ENCODE results near the gene PARD6G. TPM values are rescaled to one million over a fixed set of nuclear protein-coding genes. Genes with fewer than 3 reads are reported as not detected.

PARD6G gene
- total and polyA plus RNA-seq, 2 donors (not counting 1 experiment from before 2014, with no cell fraction given), result 1.0 to 2.1 TPM

- Histone ChIP-seq H3K9ac (ENCODE audit: insufficient read depth, low read length) (no peak overlapping the region), H3K27me3 (ENCODE audit: control insufficient read depth, insufficient read depth, low read length) (peaks cover 3% of the 10 kb centered on the region)
Observed at GRCh38 chr18:80179857-80180558, 67.3 kb downstream of the PARD6G start.

GRCh38 chr18:80178935-80179818 lies 68.1 kb downstream of the PARD6G start:
- TF ChIP-seq CTCF (conservative IDR thresholded peaks at IDR 0.05 in 1 of 2, IDR thresholded peaks at IDR 0.05 in 1 of 2; ENCODE audit: low read depth in 1 of 2, low read length in 2 of 2) (no peak), EZH2 (IDR thresholded peaks at IDR 0.05; ENCODE audit: low read length, missing control alignments) (no peak)
- DNase-seq (ENCODE audit: low read depth in 2 of 2), result no peak
- no peaks in the 10 kb centered on the region for H4K20me1 ChIP-seq (ENCODE audit: control insufficient read depth, extremely low read depth, insufficient read depth, low read length)
- H3K4me1 ChIP-seq (ENCODE audit: control insufficient read depth, extremely low read depth, insufficient read depth, low read length), result no peaks in the 10 kb centered on the region
- no peaks in the 10 kb centered on the region for H3K36me3 ChIP-seq (ENCODE audit: control insufficient read depth, insufficient read depth, low read length)
- H3K9ac ChIP-seq (ENCODE audit: insufficient read depth, low read length), result no peak overlapping the region
- no peaks in the 10 kb centered on the region for H3K79me2 ChIP-seq (ENCODE audit: control insufficient read depth, insufficient read depth, low read length)
- no peak overlapping the region for H3K27ac ChIP-seq (ENCODE audit: insufficient read depth, low read length)
- no peak overlapping the region for H3K4me2 ChIP-seq (ENCODE audit: extremely low read depth, insufficient read depth, low read length)
- H3K27me3 ChIP-seq (ENCODE audit: control insufficient read depth, insufficient read depth, low read length), result peaks cover 3% of the 10 kb centered on the region
- no peak overlapping the region for H2AFZ ChIP-seq (ENCODE audit: low read length)
- no peaks in the 10 kb centered on the region for H3K9me3 ChIP-seq (ENCODE audit: control insufficient read depth, insufficient read depth, low read depth, low read length)
- H3K4me3 ChIP-seq (replicated peaks in 1 of 4; ENCODE audit: control extremely low read depth in 1 of 4, insufficient read depth in 1 of 4, low read depth in 3 of 4, low read length in 4 of 4), result no peak overlapping the region

More at GRCh38 chr18:80179857-80180558, 67.3 kb downstream of the PARD6G start:
- H3K9me3 ChIP-seq (ENCODE audit: control insufficient read depth, insufficient read depth, low read depth, low read length), result no peaks in the 10 kb centered on the region
- no peak overlapping the region for H3K4me3 ChIP-seq (replicated peaks in 1 of 4; ENCODE audit: control extremely low read depth in 1 of 4, insufficient read depth in 1 of 4, low read depth in 3 of 4, low read length in 4 of 4)
- H3K36me3 ChIP-seq (ENCODE audit: control insufficient read depth, insufficient read depth, low read length), result no peaks in the 10 kb centered on the region
- no peak for DNase-seq (ENCODE audit: low read depth in 2 of 2)
- no peaks in the 10 kb centered on the region for H3K79me2 ChIP-seq (ENCODE audit: control insufficient read depth, insufficient read depth, low read length)
- no peaks in the 10 kb centered on the region for H4K20me1 ChIP-seq (ENCODE audit: control insufficient read depth, extremely low read depth, insufficient read depth, low read length)
- TF ChIP-seq EZH2 (IDR thresholded peaks at IDR 0.05; ENCODE audit: low read length, missing control alignments), result no peak
- TF ChIP-seq CTCF (conservative IDR thresholded peaks at IDR 0.05 in 1 of 2, IDR thresholded peaks at IDR 0.05 in 1 of 2; ENCODE audit: low read depth in 1 of 2, low read length in 2 of 2), result no peak
- no peak overlapping the region for H3K27ac ChIP-seq (ENCODE audit: insufficient read depth, low read length)
- H3K4me2 ChIP-seq (ENCODE audit: extremely low read depth, insufficient read depth, low read length), result no peak overlapping the region
- H2AFZ ChIP-seq (ENCODE audit: low read length), result no peak overlapping the region
- H3K4me1 ChIP-seq (ENCODE audit: control insufficient read depth, extremely low read depth, insufficient read depth, low read length), result no peaks in the 10 kb centered on the region

- no peaks in the 10 kb centered on the region for H3K9me3 ChIP-seq (ENCODE audit: control insufficient read depth, insufficient read depth, low read depth, low read length)
- H3K4me2 ChIP-seq (ENCODE audit: extremely low read depth, insufficient read depth, low read length), result no peak overlapping the region
Observed at GRCh38 chr18:80177128-80177527, 70.2 kb downstream of the PARD6G start.

More at GRCh38 chr18:80177128-80177527, 70.2 kb downstream of the PARD6G start:
- H3K27me3 ChIP-seq (ENCODE audit: control insufficient read depth, insufficient read depth, low read length), result peaks cover 3% of the 10 kb centered on the region
- H3K9ac ChIP-seq (ENCODE audit: insufficient read depth, low read length), result no peak overlapping the region
- no peaks in the 10 kb centered on the region for H3K79me2 ChIP-seq (ENCODE audit: control insufficient read depth, insufficient read depth, low read length)
- H3K4me3 ChIP-seq (replicated peaks in 1 of 4; ENCODE audit: control extremely low read depth in 1 of 4, insufficient read depth in 1 of 4, low read depth in 3 of 4, low read length in 4 of 4), result no peak overlapping the region
- DNase-seq (ENCODE audit: low read depth in 2 of 2), result no peak
- H2AFZ ChIP-seq (ENCODE audit: low read length), result no peak overlapping the region
- no peaks in the 10 kb centered on the region for H3K36me3 ChIP-seq (ENCODE audit: control insufficient read depth, insufficient read depth, low read length)
- TF ChIP-seq CTCF (conservative IDR thresholded peaks at IDR 0.05 in 1 of 2, IDR thresholded peaks at IDR 0.05 in 1 of 2; ENCODE audit: low read depth in 1 of 2, low read length in 2 of 2) (no peak), EZH2 (IDR thresholded peaks at IDR 0.05; ENCODE audit: low read length, missing control alignments) (no peak)
- H3K4me1 ChIP-seq (ENCODE audit: control insufficient read depth, extremely low read depth, insufficient read depth, low read length), result no peaks in the 10 kb centered on the region
- no peaks in the 10 kb centered on the region for H4K20me1 ChIP-seq (ENCODE audit: control insufficient read depth, extremely low read depth, insufficient read depth, low read length)
- no peak overlapping the region for H3K27ac ChIP-seq (ENCODE audit: insufficient read depth, low read length)

Data from fibroblast of lung (primary cell).